NCI-H446 (cell line): ENCODE results near the gene GRIN2A.

ENCODE experiments used
- DNase-seq, 2 experiments: peaks; one replicate each; lab custom pipeline; 2025; lab: John Stamatoyannopoulos, UW

Gene GRIN2A

GRCh38 chr16:10031473-10031872, 150.8 kb downstream of the GRIN2A start:
- no peak for DNase-seq

DNA sequence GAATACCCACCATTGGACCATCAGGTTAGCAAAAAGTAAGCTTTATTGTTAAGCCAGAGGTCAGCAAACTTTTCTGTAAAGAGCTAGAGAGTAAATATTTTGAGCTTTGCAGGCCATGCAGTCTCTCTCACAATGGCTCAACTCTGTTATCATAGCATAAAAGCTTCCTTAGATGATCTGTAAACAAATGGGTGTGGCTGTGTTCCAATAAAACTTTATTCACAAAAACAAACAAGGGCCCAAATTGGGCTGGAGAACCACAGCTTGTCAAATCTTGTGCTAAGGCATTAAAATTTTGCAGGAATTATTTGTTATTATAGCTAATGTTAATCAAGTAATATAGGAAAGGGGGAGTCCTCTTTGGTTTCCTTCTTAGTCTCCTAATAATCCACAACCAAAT, 153.6 kb downstream of the GRIN2A start:
- DNase-seq = no peak

DNA sequence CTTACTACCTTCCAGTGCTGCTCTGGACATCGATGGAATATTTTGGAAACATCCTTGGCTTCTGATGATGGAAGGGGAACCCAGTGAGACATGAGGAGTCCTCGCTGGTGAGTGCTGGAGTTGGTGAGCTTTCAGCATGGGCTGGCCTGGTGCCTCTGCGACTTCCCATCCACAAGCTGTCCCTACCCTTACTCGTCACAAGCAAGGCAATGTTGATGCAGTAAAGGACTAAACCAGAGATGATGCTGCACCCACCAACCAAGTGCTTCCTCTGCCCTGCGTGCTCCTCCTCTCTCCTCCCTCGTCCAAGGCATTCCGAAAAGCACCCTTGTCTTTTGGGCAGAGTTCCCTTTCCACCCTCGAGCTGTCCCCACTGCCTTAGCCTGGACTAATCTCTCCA, 154.7 kb downstream of the GRIN2A start:
- DNase-seq = no peak

DNA sequence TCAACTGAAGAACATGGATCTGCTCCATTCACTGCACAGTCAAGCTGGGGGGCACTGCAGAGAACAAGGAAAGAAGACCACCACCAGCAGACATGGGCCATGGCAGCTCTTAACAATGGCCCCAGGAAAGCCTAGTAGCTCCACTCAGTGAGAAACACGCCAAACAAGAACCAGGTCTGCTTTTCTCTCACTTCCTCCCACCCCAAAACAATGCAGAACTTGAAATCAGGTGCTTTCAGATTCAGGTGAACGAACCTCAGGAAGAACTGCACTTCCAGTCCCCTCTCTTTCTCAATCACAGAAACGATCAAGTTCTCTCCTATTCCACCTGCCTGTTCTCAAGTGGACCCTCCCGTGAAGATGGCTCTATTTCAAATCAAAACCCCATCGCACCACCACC, 155.6 kb downstream of the GRIN2A start:
- DNase-seq = no peak

DNA sequence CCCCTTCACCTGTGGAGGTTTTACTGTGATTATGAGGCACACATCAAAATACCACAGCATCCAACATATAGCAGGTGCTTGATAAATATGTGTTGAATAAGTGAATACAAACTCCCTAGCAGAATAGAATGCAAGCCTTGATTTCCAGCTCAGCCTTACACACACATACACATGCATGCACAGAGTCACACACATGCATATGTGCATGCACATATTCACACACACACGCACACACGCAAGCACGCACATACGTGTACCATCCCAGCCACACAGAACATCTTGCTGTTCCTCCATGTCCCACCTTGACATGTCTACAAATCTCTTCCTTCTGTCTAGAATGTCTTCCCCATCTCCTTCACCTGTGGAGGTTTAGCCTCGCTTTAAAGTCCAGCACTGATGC, 160.1 kb downstream of the GRIN2A start:
- DNase-seq = no peak

- DNase-seq = no peak
These were observed 161.4 kb downstream of the GRIN2A start for GRCh38 chr16:10020866-10021265.

DNA sequence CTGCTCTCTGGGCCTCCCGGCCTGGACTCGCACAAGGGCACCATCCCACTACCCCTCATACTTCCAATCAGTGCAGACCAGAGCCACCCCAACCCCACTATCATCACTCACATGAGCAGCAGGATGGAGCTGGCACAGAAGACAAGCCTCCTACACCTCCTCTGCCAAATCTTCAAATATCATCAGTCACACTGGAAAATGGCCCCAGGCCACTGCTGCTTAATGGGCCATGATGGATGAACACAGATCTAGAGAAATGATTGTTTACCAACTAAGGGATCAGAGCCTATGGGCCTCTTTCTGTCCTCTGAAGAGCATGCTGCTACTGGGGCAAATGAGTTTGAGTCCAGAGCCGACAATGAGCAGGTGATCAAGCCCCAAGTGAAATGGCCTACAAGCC, 165.5 kb downstream of the GRIN2A start:
- no peak for DNase-seq

DNA sequence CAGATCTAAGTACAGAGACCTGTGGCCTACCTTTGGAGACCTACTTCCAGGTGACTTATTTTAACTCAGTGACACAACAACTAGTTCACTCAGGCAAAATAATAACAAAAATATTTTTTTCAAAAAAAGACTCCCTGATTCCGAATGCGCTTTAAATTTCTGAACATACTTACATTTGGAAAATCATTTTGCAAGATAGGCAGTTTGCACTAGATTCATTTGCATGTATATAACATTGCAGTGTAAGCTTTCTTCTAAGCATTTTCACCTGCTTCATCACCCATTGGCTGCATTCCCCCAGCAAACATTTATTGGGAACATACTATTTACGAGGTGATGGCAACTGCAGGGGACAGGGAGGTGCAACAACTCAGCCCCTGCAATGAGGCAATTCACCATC, 166.8 kb downstream of the GRIN2A start:
- no peak for DNase-seq

DNA sequence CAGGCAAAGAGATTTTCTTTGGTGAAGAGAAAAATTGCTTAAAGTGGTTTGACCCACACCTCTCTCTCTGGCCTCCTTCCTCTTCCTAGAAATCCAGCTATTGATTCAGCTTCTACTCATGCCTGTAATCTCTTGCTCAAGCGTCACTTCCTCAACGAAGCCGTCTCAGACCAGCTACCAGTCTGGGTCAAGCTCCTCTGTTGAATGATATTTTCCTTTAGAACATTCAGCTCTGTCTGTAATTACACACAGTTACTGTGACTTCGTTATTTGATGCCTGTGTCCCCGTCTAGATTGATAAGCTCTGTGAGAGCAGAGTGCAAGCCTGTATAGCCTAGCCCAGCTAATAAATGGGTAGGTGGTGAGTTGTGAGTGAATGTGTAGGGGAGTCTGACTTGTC, 168.5 kb downstream of the GRIN2A start:
- DNase-seq = no peak

- no peak for DNase-seq
These were observed 168.9 kb downstream of the GRIN2A start for GRCh38 chr16:10013364-10013763.

DNA sequence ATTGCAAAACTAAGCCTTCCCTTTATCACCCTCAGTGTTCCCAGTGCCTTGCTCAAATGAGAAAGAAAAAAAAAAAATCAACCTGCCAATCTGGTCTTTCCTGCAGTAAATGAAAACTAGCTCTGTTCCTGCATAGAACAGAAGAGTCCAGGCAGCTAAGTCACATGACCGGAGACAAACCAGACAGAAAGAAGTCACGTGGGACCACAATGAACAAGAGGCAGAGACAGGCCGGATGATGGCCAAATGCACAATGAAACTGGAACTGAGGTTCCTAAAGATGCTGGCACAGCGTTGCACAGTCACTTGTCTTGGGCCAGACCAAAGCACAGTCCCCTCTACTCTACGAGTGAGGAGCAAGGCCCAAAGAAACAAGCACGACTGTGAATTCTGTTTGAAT, 172.5 kb downstream of the GRIN2A start:
- DNase-seq = no peak

GRCh38 chr16:10003486-10003885, 178.7 kb downstream of the GRIN2A start:
- no peak for DNase-seq

GRCh38 chr16:10001258-10001775, 180.9 kb downstream of the GRIN2A start:
- no peak for DNase-seq

GRCh38 chr16:9996221-9996620, 186.0 kb downstream of the GRIN2A start:
- no peak for DNase-seq

- DNase-seq = no peak
These were observed 189.8 kb downstream of the GRIN2A start for GRCh38 chr16:9992441-9992840.

GRCh38 chr16:9980981-9981380, 201.2 kb downstream of the GRIN2A start:
- DNase-seq = no peak

GRCh38 chr16:9978160-9978725, 204.0 kb downstream of the GRIN2A start:
- no peak for DNase-seq

DNA sequence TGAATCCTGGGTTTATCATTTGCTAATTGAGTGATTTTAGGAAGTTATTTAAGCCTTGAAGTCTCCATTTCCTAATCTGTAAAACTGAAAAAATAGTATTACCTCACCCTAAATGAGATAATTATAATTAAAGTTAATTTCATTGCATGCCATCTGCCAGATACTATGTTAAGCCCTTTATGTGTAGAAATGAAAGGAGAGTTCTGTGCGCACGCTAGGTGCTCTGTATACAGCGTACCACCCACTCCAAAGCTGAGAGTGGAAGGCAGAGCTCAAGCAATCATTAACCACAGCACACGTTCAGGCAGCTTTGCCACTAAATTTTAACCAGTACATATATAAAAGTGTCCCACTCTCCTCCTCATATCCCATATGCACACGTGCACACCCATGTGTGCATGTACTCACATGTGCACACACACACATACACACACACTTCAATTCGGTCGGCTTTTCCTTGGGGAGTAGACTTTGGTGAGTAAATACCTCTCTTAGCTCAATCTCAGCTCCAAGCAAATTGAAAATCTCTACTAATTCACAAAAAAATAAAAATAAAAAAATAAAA, 204.8 kb downstream of the GRIN2A start:
- DNase-seq = no peak

DNA sequence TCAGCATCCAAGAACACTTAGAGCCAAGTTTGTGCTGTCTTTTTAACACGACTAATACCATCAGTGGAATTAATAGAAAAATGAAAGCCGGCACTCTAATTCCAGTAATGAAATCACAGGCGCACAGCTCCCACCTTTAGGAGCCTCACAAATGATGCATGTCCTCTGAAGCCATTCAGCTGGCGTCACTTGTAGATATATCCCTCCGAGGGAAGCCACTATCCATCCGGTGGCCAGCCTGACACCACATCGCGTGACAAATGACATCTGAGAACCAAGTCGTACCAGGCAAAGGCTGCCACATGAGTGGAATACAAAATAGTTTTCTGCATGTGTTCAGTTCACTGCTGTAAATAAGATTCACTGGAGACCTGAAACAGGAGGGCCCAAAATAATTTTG, 205.6 kb downstream of the GRIN2A start:
- no peak for DNase-seq

DNA sequence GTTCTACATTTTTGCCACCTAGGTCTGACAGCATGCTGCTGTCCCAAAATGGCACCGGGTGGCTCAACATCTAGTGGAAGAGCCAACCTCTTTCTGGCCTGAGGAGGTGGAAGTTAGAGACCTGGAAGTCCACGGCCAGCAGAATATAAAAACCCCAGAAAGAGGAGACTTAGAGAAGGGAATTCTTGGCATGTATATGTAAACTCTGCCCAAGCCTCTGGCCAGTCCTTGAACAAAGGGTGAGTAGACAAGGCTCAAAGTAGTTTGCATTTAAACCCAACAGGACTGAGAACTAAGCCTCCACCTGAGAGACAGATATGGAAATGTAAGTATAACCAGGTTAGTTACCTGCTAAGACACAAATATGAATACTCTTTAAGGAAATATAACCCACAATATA, 210.3 kb downstream of the GRIN2A start:
- DNase-seq = no peak

- no peak for DNase-seq
These were observed 211.4 kb downstream of the GRIN2A start for GRCh38 chr16:9970796-9971195.

- DNase-seq = no peak
These were observed 212.0 kb downstream of the GRIN2A start for GRCh38 chr16:9970244-9970643.

GRCh38 chr16:9969580-9969979, 212.6 kb downstream of the GRIN2A start:
- DNase-seq = no peak

DNA sequence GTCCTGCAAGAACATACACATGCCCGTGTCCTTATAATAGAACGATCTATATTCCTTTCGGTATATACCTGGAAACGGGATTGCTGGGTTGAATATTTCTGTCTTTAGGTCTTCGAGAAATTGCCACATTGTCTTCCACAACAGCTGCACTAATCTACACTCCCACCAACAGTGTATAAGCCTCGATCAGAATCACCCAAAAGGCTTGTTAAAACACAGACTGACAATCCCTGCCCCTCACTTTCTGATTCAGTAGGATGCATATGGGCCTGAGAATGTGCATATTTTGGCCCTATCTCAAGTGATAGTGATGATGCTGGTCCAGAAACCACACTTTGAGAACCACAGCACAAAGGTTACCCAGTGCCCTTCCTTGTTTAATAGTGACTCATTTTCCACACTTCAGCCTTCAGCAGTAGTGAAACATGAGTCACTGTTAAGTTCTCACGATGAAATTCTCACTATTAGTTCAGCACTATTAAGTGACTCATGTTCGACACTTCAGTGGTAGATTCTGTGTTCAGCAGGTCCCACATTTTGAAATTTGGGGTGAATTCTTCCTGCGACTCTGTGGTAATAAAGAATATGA, 215.6 kb downstream of the GRIN2A start:
- DNase-seq = no peak
